Effector CD8-positive, alpha-beta T cell (primary cell): Measurements from ENCODE around the gene RS1.

Experiments
- DNase-seq: peaks from one replicate; lab custom pipeline; 2025; lab: John Stamatoyannopoulos, UW

RS1 gene

GRCh38 chrX:18598413-18598812 is 73.5 kb downstream of the RS1 start:
- no peak for DNase-seq

GRCh38 chrX:18596096-18596495 is 75.8 kb downstream of the RS1 start:
- DNase-seq, result no peak

- no peak for DNase-seq
These were observed 77.8 kb downstream of the RS1 start for GRCh38 chrX:18594079-18594478.

- no peak for DNase-seq
These were observed 80.1 kb downstream of the RS1 start for GRCh38 chrX:18591834-18592233.
